Erythroblast (primary cell): Measurements from ENCODE around the gene KRT76.

ENCODE experiments used
- GATA1 ChIP-seq: IDR thresholded peaks from 2 replicates; pipeline ENCODE4 v1.6.1; 2011; ENCODE audit warnings: low read depth, mild to moderate bottlenecking, control low read depth, low read length, moderate library complexity
- POLR2A ChIP-seq: IDR thresholded peaks from 2 replicates; pipeline ENCODE4 v1.6.1; 2011; ENCODE audit warnings: mild to moderate bottlenecking, low read length

GRCh38 chr12:52749827-52750226 lies 27.3 kb downstream of the KRT76 start:
- TF ChIP-seq POLR2A (no peak), GATA1 (no peak)
